CD4-positive, alpha-beta memory T cell (primary cell): ENCODE data around the gene ADIPOR2. TPM values are rescaled to one million over a fixed set of nuclear protein-coding genes. Genes with fewer than 3 reads are reported as not detected.
"Not testable (repeated sequence)": the region's sequence is repeated elsewhere in the genome, so short reads cannot be mapped to it uniquely, and the experiment has no call there.

ENCODE experiments used
- CTCF ChIA-PET: fragments of 350-600 bp; sonication (Branson Sonifier 250); formaldehyde crosslinking; loops from one replicate; lab custom pipeline; 2021; ENCODE audit warnings: inconsistent platforms; ENCODE audit not compliant: partially characterized antibody; lab: Charles Lee
- POLR2A ChIA-PET: fragments of 350-600 bp; sonication (Branson Sonifier 250); formaldehyde crosslinking; loops from one replicate; lab custom pipeline; 2021; ENCODE audit not compliant: partially characterized antibody; lab: Charles Lee
- DNase-seq, 5 donors: peaks; one replicate each; pipeline versions ENCODE4 v3.0.0 to v3.0.0-alpha.2; 2020 to 2022; ENCODE audit warnings: mixed read lengths in 1 of 5
- H3K27ac ChIP-seq: one replicate; pipeline ENCODE4 v1.7.0; 2013; ENCODE audit warnings: low read depth, low read length
- H3K27me3 ChIP-seq: 2 replicates; pipeline ENCODE4 v1.7.0; 2013; ENCODE audit warnings: mild to moderate bottlenecking, low read length, moderate library complexity; ENCODE audit not compliant: insufficient read depth
- H3K36me3 ChIP-seq: 2 replicates; pipeline ENCODE4 v1.7.0; 2013; ENCODE audit warnings: mild to moderate bottlenecking, low read length, moderate library complexity; ENCODE audit not compliant: insufficient read depth
- H3K4me1 ChIP-seq: 2 replicates; pipeline ENCODE4 v1.7.0; 2013; ENCODE audit warnings: mild to moderate bottlenecking, low read length, moderate library complexity; ENCODE audit not compliant: insufficient read depth
- H3K4me3 ChIP-seq, 2 donors: one replicate each; pipeline ENCODE4 v1.7.0; 2013; ENCODE audit warnings: low read length in 2 of 2, mild to moderate bottlenecking in 1 of 2
- H3K9me3 ChIP-seq, 2 donors: one replicate each; pipeline ENCODE4 v1.7.0; 2013; ENCODE audit warnings: low read length in 2 of 2, control low read depth in 1 of 2; ENCODE audit not compliant: control insufficient read depth in 1 of 2
- H3K27ac Mint-ChIP-seq, 7 donors: one replicate each; pipeline ENCODE4 v1.8.0; 2020 to 2021; ENCODE audit warnings: mixed read lengths in 7 of 7, mild to moderate bottlenecking in 6 of 7, inconsistent platforms in 3 of 7, moderate library complexity in 3 of 7
- H3K27me3 Mint-ChIP-seq, 2 donors: one replicate each; pipeline ENCODE4 v1.8.0; 2020 to 2021; ENCODE audit warnings: mixed read lengths in 2 of 2
- H3K36me3 Mint-ChIP-seq, 2 donors: one replicate each; pipeline ENCODE4 v1.8.0; 2020 to 2021; ENCODE audit warnings: mixed read lengths in 2 of 2, inconsistent platforms in 1 of 2, mild to moderate bottlenecking in 1 of 2
- H3K4me1 Mint-ChIP-seq, 4 donors: one replicate each; pipeline ENCODE4 v1.8.0; 2020 to 2021; ENCODE audit warnings: mixed read lengths in 4 of 4, mild to moderate bottlenecking in 1 of 4
- H3K4me3 Mint-ChIP-seq, 8 donors: one replicate each; pipeline ENCODE4 v1.8.0; 2020 to 2021; ENCODE audit warnings: mixed read lengths in 8 of 8, mild to moderate bottlenecking in 7 of 8, moderate library complexity in 6 of 8, inconsistent platforms in 3 of 8
- H3K9me3 Mint-ChIP-seq, 8 donors: one replicate each; pipeline ENCODE4 v1.8.0; 2020 to 2021; ENCODE audit warnings: mixed read lengths in 8 of 8, mild to moderate bottlenecking in 5 of 8, inconsistent platforms in 3 of 8, moderate library complexity in 1 of 8
- intact Hi-C: fragments of 100-400 bp; cut with micrococcal nuclease; formaldehyde crosslinking; loops from one replicate; pipeline ENCODE4 v1.15.1; 2023
- polyA plus RNA-seq, 2 donors: library from polyadenylated mRNA; unstranded; fragments of 300-500 nt; fragmentation: Illumina TruSeq; gene quantifications; one replicate each; pipeline ENCODE4 v1.2.3, GENCODE V29; 2021
- total RNA-seq, 2 experiments: library from RNA; stranded (reverse); gene quantifications; one replicate each; pipeline ENCODE4 v1.2.3, GENCODE V29; 2021

The ADIPOR2 gene
- total and polyA plus RNA-seq, 4 experiments from 2014 or later: 1.8 to 36.2 (median 19.6) TPM

GRCh38 chr12:1815108-1815507 is 124.2 kb downstream of the ADIPOR2 start:
- Mint-ChIP-seq H3K4me3 (no peak overlapping the region), H3K4me1 (peaks cover 3 to 28% (median 9%) of the 10 kb centered on the region in 4 donors), H3K27me3 (peaks cover 14 to 17% of the 10 kb centered on the region in 2 donors), H3K36me3 (no peaks in the 10 kb centered on the region), H3K27ac (no peak overlapping the region), H3K9me3 (peaks cover 0 to 4% (median 0%) of the 10 kb centered on the region in 8 donors)
- H3K4me1 ChIP-seq: peaks cover 17% of the 10 kb centered on the region
- POLR2A ChIA-PET: no interaction called here
- H3K4me3 ChIP-seq: no peak overlapping the region
- no peak overlapping the region for H3K27ac ChIP-seq
- CTCF ChIA-PET: interaction anchor here (0.7 to 3.5 kb wide), 2 partner anchors 125 to 128 kb away, joined by 3 to 19 read pairs; no protein-coding TSS in a partner anchor
- no peaks in the 10 kb centered on the region for H3K27me3 ChIP-seq
- DNase-seq: no peak
- H3K36me3 ChIP-seq: no peaks in the 10 kb centered on the region
- intact Hi-C loops: no loop called here
- no peaks in the 10 kb centered on the region for H3K9me3 ChIP-seq

- intact Hi-C loops: no loop called here
- no peaks in the 10 kb centered on the region for H3K9me3 ChIP-seq
- Mint-ChIP-seq H3K4me3 (no peak overlapping the region), H3K27me3 (peaks cover 21 to 24% of the 10 kb centered on the region in 2 donors), H3K9me3 (peaks cover 0 to 1% (median 0%) of the 10 kb centered on the region in 8 donors), H3K4me1 (peaks cover 0 to 22% (median 6%) of the 10 kb centered on the region in 4 donors), H3K27ac (peak overlapping the region in 1 of 7 donors; percentile 30), H3K36me3 (no peaks in the 10 kb centered on the region)
- ChIA-PET CTCF (interaction anchor here (3.5 kb wide), 1 partner anchor 124 kb away, joined by 19 read pairs; no protein-coding TSS in a partner anchor), POLR2A (no interaction called here)
- no peak for DNase-seq
- H3K27ac ChIP-seq: no peak overlapping the region
- peaks cover 9% of the 10 kb centered on the region for H3K4me1 ChIP-seq
- H3K36me3 ChIP-seq: no peaks in the 10 kb centered on the region
- no peak overlapping the region for H3K4me3 ChIP-seq
- no peaks in the 10 kb centered on the region for H3K27me3 ChIP-seq
These were observed 125.2 kb downstream of the ADIPOR2 start for GRCh38 chr12:1815814-1816729.

- CTCF ChIA-PET: interaction anchor here (3.5 kb wide), 1 partner anchor 123 kb away, joined by 19 read pairs; no protein-coding TSS in a partner anchor
- intact Hi-C loops: no loop called here
- Histone ChIP-seq H3K27me3 (no peaks in the 10 kb centered on the region), H3K9me3 (no peaks in the 10 kb centered on the region), H3K4me1 (peaks cover 6% of the 10 kb centered on the region), H3K36me3 (no peaks in the 10 kb centered on the region), H3K4me3 (no peak overlapping the region), H3K27ac (no peak overlapping the region)
- no peak for DNase-seq
- no peaks in the 10 kb centered on the region for H3K36me3 Mint-ChIP-seq
- H3K4me1 Mint-ChIP-seq: peaks cover 0 to 16% (median 6%) of the 10 kb centered on the region in 4 donors
- H3K27me3 Mint-ChIP-seq: peaks cover 21 to 24% of the 10 kb centered on the region in 2 donors
- H3K9me3 Mint-ChIP-seq: peaks cover 0 to 1% (median 0%) of the 10 kb centered on the region in 8 donors
- POLR2A ChIA-PET: no interaction called here
- H3K4me3 Mint-ChIP-seq: no peak overlapping the region
- no peak overlapping the region for H3K27ac Mint-ChIP-seq
These were observed 126.0 kb downstream of the ADIPOR2 start for GRCh38 chr12:1816730-1817348.

- H3K4me3 Mint-ChIP-seq, H3K36me3 ChIP-seq, H3K36me3 Mint-ChIP-seq, CTCF ChIA-PET, H3K4me1 Mint-ChIP-seq, DNase-seq, H3K4me3 ChIP-seq, H3K4me1 ChIP-seq, H3K9me3 Mint-ChIP-seq, H3K27ac ChIP-seq, H3K27ac Mint-ChIP-seq, H3K9me3 ChIP-seq, H3K27me3 ChIP-seq, intact Hi-C loops, POLR2A ChIA-PET: not testable (repeated sequence)
- H3K27me3 Mint-ChIP-seq: peaks cover 27 to 28% of the 10 kb centered on the region in 2 donors
These were observed 127.1 kb downstream of the ADIPOR2 start for GRCh38 chr12:1817928-1818327.

GRCh38 chr12:1819050-1819449 is 128.2 kb downstream of the ADIPOR2 start:
- intact Hi-C loops: no loop called here
- peaks cover 30 to 31% of the 10 kb centered on the region in 2 donors for H3K27me3 Mint-ChIP-seq
- H3K4me3 ChIP-seq: no peak overlapping the region
- CTCF ChIA-PET: no interaction called here
- H3K36me3 Mint-ChIP-seq: no peaks in the 10 kb centered on the region
- DNase-seq: no peak
- peaks cover 0 to 1% (median 0%) of the 10 kb centered on the region in 8 donors for H3K9me3 Mint-ChIP-seq
- POLR2A ChIA-PET: no interaction called here
- H3K36me3 ChIP-seq: no peaks in the 10 kb centered on the region
- H3K27ac ChIP-seq: no peak overlapping the region
- H3K4me1 ChIP-seq: no peaks in the 10 kb centered on the region
- no peaks in the 10 kb centered on the region for H3K27me3 ChIP-seq
- no peaks in the 10 kb centered on the region for H3K9me3 ChIP-seq
- peak overlapping the region in 1 of 7 donors; percentile 55 for H3K27ac Mint-ChIP-seq
- no peak overlapping the region for H3K4me3 Mint-ChIP-seq
- peaks cover 0 to 5% (median 4%) of the 10 kb centered on the region in 4 donors for H3K4me1 Mint-ChIP-seq

- H3K9me3 Mint-ChIP-seq: peaks cover 0 to 1% (median 0%) of the 10 kb centered on the region in 8 donors
- Histone ChIP-seq H3K4me3 (no peak overlapping the region), H3K36me3 (no peaks in the 10 kb centered on the region), H3K9me3 (no peaks in the 10 kb centered on the region), H3K27ac (no peak overlapping the region), H3K4me1 (no peaks in the 10 kb centered on the region), H3K27me3 (no peaks in the 10 kb centered on the region)
- H3K4me1 Mint-ChIP-seq: peaks cover 0 to 5% (median 4%) of the 10 kb centered on the region in 4 donors
- ChIA-PET POLR2A (no interaction called here), CTCF (no interaction called here)
- intact Hi-C loops: no loop called here
- DNase-seq: no peak
- H3K27ac Mint-ChIP-seq: no peak overlapping the region
- peaks cover 30% of the 10 kb centered on the region in 2 donors for H3K27me3 Mint-ChIP-seq
- no peaks in the 10 kb centered on the region for H3K36me3 Mint-ChIP-seq
- H3K4me3 Mint-ChIP-seq: no peak overlapping the region
These were observed 128.7 kb downstream of the ADIPOR2 start for GRCh38 chr12:1819571-1819970.
